Hematopoietic multipotent progenitor cell treated with erythropoietin and hydrocortisone succinate and interleukin-3 and kit ligand, for 17 days (in vitro differentiated cells): ENCODE results near the gene PSMD11.

Source experiments
- DNase-seq: peaks from one replicate; pipeline ENCODE4 v3.0.0-alpha.2; 2015; ENCODE audit warnings: low spot score

PSMD11 gene

GRCh38 chr17:32491371-32492263 lies 47.3 kb downstream of the PSMD11 start:
- DNase-seq, result no peak

- DNase-seq, result no peak
Measured at GRCh38 chr17:32492264-32492589, 47.9 kb downstream of the PSMD11 start.

- DNase-seq, result no peak
Measured at GRCh38 chr17:32492648-32493289, 48.5 kb downstream of the PSMD11 start.

GRCh38 chr17:32493571-32493970 lies 49.3 kb downstream of the PSMD11 start:
- no peak for DNase-seq

GRCh38 chr17:32493976-32494513 lies 49.7 kb downstream of the PSMD11 start:
- DNase-seq, result no peak

- no peak for DNase-seq
Measured at GRCh38 chr17:32494621-32495358, 50.5 kb downstream of the PSMD11 start.

- no peak for DNase-seq
Measured at GRCh38 chr17:32495359-32496231, 51.3 kb downstream of the PSMD11 start.

GRCh38 chr17:32496395-32497073 lies 52.2 kb downstream of the PSMD11 start:
- DNase-seq, result no peak

GRCh38 chr17:32497431-32498205 lies 53.3 kb downstream of the PSMD11 start:
- DNase-seq, result no peak

GRCh38 chr17:32498391-32498790 lies 54.1 kb downstream of the PSMD11 start:
- DNase-seq, result no peak

- no peak for DNase-seq
Measured at GRCh38 chr17:32502013-32502412, 57.7 kb downstream of the PSMD11 start.

GRCh38 chr17:32502710-32503109 lies 58.4 kb downstream of the PSMD11 start:
- no peak for DNase-seq

- DNase-seq, result no peak
Measured at GRCh38 chr17:32503251-32504165, 59.2 kb downstream of the PSMD11 start.

GRCh38 chr17:32504166-32504990 lies 60.1 kb downstream of the PSMD11 start:
- DNase-seq, result no peak

- DNase-seq, result no peak
Measured at GRCh38 chr17:32508926-32509325, 64.6 kb downstream of the PSMD11 start.

GRCh38 chr17:32510466-32510865 lies 66.2 kb downstream of the PSMD11 start:
- DNase-seq, result no peak

GRCh38 chr17:32512328-32512727 lies 68.0 kb downstream of the PSMD11 start:
- DNase-seq, result no peak

- DNase-seq, result no peak
Measured at GRCh38 chr17:32513579-32513978, 69.3 kb downstream of the PSMD11 start.
